ENCODE data around the gene CNP. TPM values are rescaled to one million over a fixed set of nuclear protein-coding genes. Genes with fewer than 3 reads are reported as not detected.

The CNP gene
- total RNA-seq, 2 donors from 2014 or later: 64.3 to 79.6 TPM

GRCh38 chr17:41986634-41987033 lies 20.0 kb downstream of the CNP start:
- Histone ChIP-seq H3K27me3 (ENCODE audit: control insufficient read depth, insufficient read depth, low read length, poor library complexity, severe bottlenecking) (no peaks in the 10 kb centered on the region), H3K4me1 (ENCODE audit: control insufficient read depth, insufficient read depth, low read length) (no peaks in the 10 kb centered on the region), H3K4me3 (ENCODE audit: low read length) (no peak overlapping the region), H3K27ac (ENCODE audit: low read depth, low read length) (no peak overlapping the region), H3K9ac (ENCODE audit: extremely low read depth, low read length, poor library complexity, severe bottlenecking) (no peak overlapping the region), H3K36me3 (ENCODE audit: control insufficient read depth, insufficient read depth, low read length) (peaks cover 97% of the 10 kb centered on the region), H3K9me3 (ENCODE audit: control insufficient read depth, low read length) (no peaks in the 10 kb centered on the region)
- H3K27me3 Mint-ChIP-seq (ENCODE audit: insufficient read depth): no peaks in the 10 kb centered on the region
- WGBS, 2 experiments (ENCODE audit: insufficient coverage in 1 of 2, insufficient read length in 1 of 2): 100% methylated on average over 1 of the region's 1 CpG; no CpG with 5 or more reads in 1 of the 2 experiments
- H3K4me1 Mint-ChIP-seq: no peaks in the 10 kb centered on the region
- DNase-seq: no peak
- no peak for TF ChIP-seq CTCF (conservative IDR thresholded peaks at IDR 0.05)
- peaks cover 91% of the 10 kb centered on the region for H3K36me3 Mint-ChIP-seq (ENCODE audit: low read depth)
- no peaks in the 10 kb centered on the region for H3K9me3 Mint-ChIP-seq
- no peak overlapping the region for H3K4me3 Mint-ChIP-seq
- no peak overlapping the region for H3K27ac Mint-ChIP-seq

GRCh38 chr17:41987642-41988041 lies 21.0 kb downstream of the CNP start:
- no peak for TF ChIP-seq CTCF (conservative IDR thresholded peaks at IDR 0.05)
- H3K36me3 ChIP-seq (ENCODE audit: control insufficient read depth, insufficient read depth, low read length): peaks cover 95% of the 10 kb centered on the region
- H3K27ac ChIP-seq (ENCODE audit: low read depth, low read length): no peak overlapping the region
- H3K27me3 Mint-ChIP-seq (ENCODE audit: insufficient read depth): no peaks in the 10 kb centered on the region
- H3K4me3 ChIP-seq (ENCODE audit: low read length): no peak overlapping the region
- H3K27ac Mint-ChIP-seq: no peak overlapping the region
- no peaks in the 10 kb centered on the region for H3K9me3 ChIP-seq (ENCODE audit: control insufficient read depth, low read length)
- no peak overlapping the region for H3K4me3 Mint-ChIP-seq
- H3K4me1 Mint-ChIP-seq: no peaks in the 10 kb centered on the region
- no peaks in the 10 kb centered on the region for H3K9me3 Mint-ChIP-seq
- WGBS, 2 experiments (ENCODE audit: insufficient coverage in 1 of 2, insufficient read length in 1 of 2): 96 to 100% methylated on average over 2 to 3 of the region's 3 CpGs
- no peaks in the 10 kb centered on the region for H3K27me3 ChIP-seq (ENCODE audit: control insufficient read depth, insufficient read depth, low read length, poor library complexity, severe bottlenecking)
- H3K4me1 ChIP-seq (ENCODE audit: control insufficient read depth, insufficient read depth, low read length): no peaks in the 10 kb centered on the region
- no peak for DNase-seq
- H3K9ac ChIP-seq (ENCODE audit: extremely low read depth, low read length, poor library complexity, severe bottlenecking): no peak overlapping the region
- H3K36me3 Mint-ChIP-seq (ENCODE audit: low read depth): peaks cover 91% of the 10 kb centered on the region

- WGBS, 2 experiments (ENCODE audit: insufficient coverage in 1 of 2, insufficient read length in 1 of 2): 90 to 100% methylated on average over 2 of the region's 2 CpGs
- peaks cover 93% of the 10 kb centered on the region for H3K36me3 ChIP-seq (ENCODE audit: control insufficient read depth, insufficient read depth, low read length)
- no peak for TF ChIP-seq CTCF (conservative IDR thresholded peaks at IDR 0.05)
These were observed 21.8 kb downstream of the CNP start for GRCh38 chr17:41988418-41988817.

More at GRCh38 chr17:41988418-41988817, 21.8 kb downstream of the CNP start:
- peaks cover 91% of the 10 kb centered on the region for H3K36me3 Mint-ChIP-seq (ENCODE audit: low read depth)
- H3K27ac Mint-ChIP-seq: no peak overlapping the region
- DNase-seq: no peak
- no peaks in the 10 kb centered on the region for H3K27me3 Mint-ChIP-seq (ENCODE audit: insufficient read depth)
- no peaks in the 10 kb centered on the region for H3K4me1 Mint-ChIP-seq
- H3K9me3 Mint-ChIP-seq: no peaks in the 10 kb centered on the region
- Histone ChIP-seq H3K4me1 (ENCODE audit: control insufficient read depth, insufficient read depth, low read length) (no peaks in the 10 kb centered on the region), H3K4me3 (ENCODE audit: low read length) (no peak overlapping the region), H3K27me3 (ENCODE audit: control insufficient read depth, insufficient read depth, low read length, poor library complexity, severe bottlenecking) (no peaks in the 10 kb centered on the region), H3K27ac (ENCODE audit: low read depth, low read length) (no peak overlapping the region), H3K9ac (ENCODE audit: extremely low read depth, low read length, poor library complexity, severe bottlenecking) (no peak overlapping the region), H3K9me3 (ENCODE audit: control insufficient read depth, low read length) (no peaks in the 10 kb centered on the region)
- no peak overlapping the region for H3K4me3 Mint-ChIP-seq

Data from endodermal cell (in vitro differentiated cells).